Left lung (tissue), 10 donors: ENCODE data around the gene FIBP. TPM values are rescaled to one million over a fixed set of nuclear protein-coding genes. Genes with fewer than 3 reads are reported as not detected.

Experiments
- ATAC-seq: fragments of 200-7000 bp; cut with Tn5 transposase; one replicate; pipeline ENCODE4 v1.9.1; 2020; ENCODE audit warnings: moderate library complexity
- DNase-seq, 4 donors: peaks; one replicate each; pipeline ENCODE4 v3.0.0-alpha.2; 2013 to 2020
- H3K27ac ChIP-seq, 2 donors: fragments of 200-600 bp; sonication (generic) in 1 of 2; one replicate each; pipeline versions ENCODE4 v1.5.0 to v1.8.0; 2020 to 2021
- H3K27me3 ChIP-seq, 2 donors: fragments of 200-600 bp; sonication (generic) in 1 of 2; one replicate each; pipeline versions ENCODE4 v1.5.0 to v1.8.0; 2020 to 2021
- H3K36me3 ChIP-seq, 2 donors: fragments of 200-600 bp; sonication (generic) in 1 of 2; one replicate each; pipeline versions ENCODE4 v1.5.0 to v1.8.0; 2020 to 2021
- H3K4me1 ChIP-seq, 2 donors: fragments of 200-600 bp; one replicate each; pipeline ENCODE4 v1.8.0; 2021
- H3K4me3 ChIP-seq, 2 donors: fragments of 200-600 bp; sonication (generic) in 1 of 2; one replicate each; pipeline versions ENCODE4 v1.5.0 to v1.8.0; 2020 to 2021; ENCODE audit warnings: mild to moderate bottlenecking in 1 of 2
- H3K9me3 ChIP-seq, 2 donors: fragments of 200-600 bp; sonication (generic) in 1 of 2; one replicate each; pipeline versions ENCODE4 v1.5.0 to v1.8.0; 2020 to 2021
- intact Hi-C, 2 donors: fragments of 100-400 bp; cut with DNase I; formaldehyde crosslinking; loops; one replicate each; pipeline versions ENCODE4 v1.11.2 to v1.14.2; 2022
- polyA plus RNA-seq, 6 donors: library from polyadenylated mRNA; unstranded; fragments of 120-200 nt; gene quantifications; one replicate each; pipeline ENCODE4 v1.2.1, GENCODE V29; 2013; ENCODE audit not compliant: insufficient read length in 6 of 6
- total RNA-seq, 2 donors: library from RNA; stranded (reverse); fragmentation: NEBNext Ultra II Directional; extraction: Animal tissue kit (Norgen Biotek cat#: 25700); gene quantifications; one replicate each; pipeline ENCODE4 v1.2.1, GENCODE V29; 2021
- TF ChIP-seq, protein P1 (sequence below), 2 donors: fragments of 200-600 bp; sonication (generic) in 1 of 2; IDR thresholded peaks; one replicate each; pipeline versions ENCODE4 v1.5.0 to v1.8.0; 2021; ENCODE audit warnings: antibody characterized with exemption in 2 of 2
- donor health status: DM: no; HTN: yes; CAD: no.
- donor health status: DM: no; HTN: no; CAD: no.

The FIBP gene
- total and polyA plus RNA-seq, 8 donors: 56.5 to 83.0 (median 76.6) TPM

DNA sequence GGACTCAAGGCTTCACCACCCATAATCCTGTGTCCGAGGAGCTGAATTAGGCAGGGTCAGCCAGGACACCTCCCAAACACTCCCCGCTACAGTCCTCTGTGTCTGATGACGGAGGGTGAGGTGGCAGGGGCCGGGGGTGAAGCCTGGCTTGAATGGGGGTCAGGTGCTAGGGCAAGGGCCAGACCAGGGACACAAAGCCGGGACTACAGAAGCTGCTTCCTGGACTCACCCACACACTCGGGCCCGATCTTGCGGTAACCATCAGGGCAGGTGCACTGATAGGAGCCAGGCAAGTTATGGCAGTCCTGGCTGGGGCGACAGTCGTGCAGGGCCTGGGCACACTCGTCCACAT, 18.0 kb downstream of the FIBP start:
- TF ChIP-seq, protein P1, sequence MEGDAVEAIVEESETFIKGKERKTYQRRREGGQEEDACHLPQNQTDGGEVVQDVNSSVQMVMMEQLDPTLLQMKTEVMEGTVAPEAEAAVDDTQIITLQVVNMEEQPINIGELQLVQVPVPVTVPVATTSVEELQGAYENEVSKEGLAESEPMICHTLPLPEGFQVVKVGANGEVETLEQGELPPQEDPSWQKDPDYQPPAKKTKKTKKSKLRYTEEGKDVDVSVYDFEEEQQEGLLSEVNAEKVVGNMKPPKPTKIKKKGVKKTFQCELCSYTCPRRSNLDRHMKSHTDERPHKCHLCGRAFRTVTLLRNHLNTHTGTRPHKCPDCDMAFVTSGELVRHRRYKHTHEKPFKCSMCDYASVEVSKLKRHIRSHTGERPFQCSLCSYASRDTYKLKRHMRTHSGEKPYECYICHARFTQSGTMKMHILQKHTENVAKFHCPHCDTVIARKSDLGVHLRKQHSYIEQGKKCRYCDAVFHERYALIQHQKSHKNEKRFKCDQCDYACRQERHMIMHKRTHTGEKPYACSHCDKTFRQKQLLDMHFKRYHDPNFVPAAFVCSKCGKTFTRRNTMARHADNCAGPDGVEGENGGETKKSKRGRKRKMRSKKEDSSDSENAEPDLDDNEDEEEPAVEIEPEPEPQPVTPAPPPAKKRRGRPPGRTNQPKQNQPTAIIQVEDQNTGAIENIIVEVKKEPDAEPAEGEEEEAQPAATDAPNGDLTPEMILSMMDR (IDR thresholded peaks at IDR 0.05): no peak
- DNase-seq (peak in 1 of 4 donors; percentile 63), ATAC-seq (no peak)
- Histone ChIP-seq H3K4me1 (peaks cover 0 to 56% of the 10 kb centered on the region in 2 donors), H3K36me3 (peaks cover 0 to 34% of the 10 kb centered on the region in 2 donors), H3K27ac (no peak overlapping the region), H3K27me3 (no peaks in the 10 kb centered on the region), H3K9me3 (no peaks in the 10 kb centered on the region), H3K4me3 (no peak overlapping the region)
- intact Hi-C loops: no loop called here

DNA sequence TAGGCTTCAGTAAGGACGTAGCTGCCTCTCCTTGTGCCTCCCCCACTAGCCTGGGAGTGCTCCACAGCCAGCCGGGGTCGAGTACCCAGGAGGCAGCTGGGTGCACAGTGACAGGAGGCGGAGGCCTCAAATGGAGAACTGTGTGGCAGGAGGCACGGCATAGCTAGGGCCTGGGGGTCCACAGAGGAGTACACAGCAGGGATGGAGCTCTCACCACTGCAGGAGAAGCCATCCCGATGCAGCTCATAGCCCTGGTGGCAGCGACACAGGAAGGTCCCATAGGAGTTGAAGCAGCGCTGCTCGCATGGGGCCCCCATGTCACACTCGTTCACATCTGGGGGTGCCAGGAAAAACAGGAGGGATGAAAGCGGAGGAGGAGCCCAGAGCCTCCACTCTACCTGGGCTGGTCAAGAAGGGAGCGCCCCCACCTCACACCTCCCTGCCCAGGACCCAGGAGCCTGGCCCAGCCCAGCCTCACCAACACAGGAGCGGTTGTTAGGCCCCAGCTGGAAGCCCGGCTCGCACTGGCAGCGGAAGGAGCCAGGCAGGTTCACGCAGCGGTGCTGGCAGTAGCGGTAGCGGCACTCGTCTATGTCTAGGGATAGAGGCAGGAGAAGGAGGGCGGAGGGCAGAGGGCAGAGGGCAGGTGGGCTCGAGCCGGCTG, 18.5 kb downstream of the FIBP start:
- TF ChIP-seq, protein P1 (IDR thresholded peaks at IDR 0.05): no peak
- Histone ChIP-seq H3K36me3 (peaks cover 0 to 39% of the 10 kb centered on the region in 2 donors), H3K9me3 (no peaks in the 10 kb centered on the region), H3K27ac (no peak overlapping the region), H3K4me3 (no peak overlapping the region), H3K4me1 (peaks cover 0 to 56% of the 10 kb centered on the region in 2 donors), H3K27me3 (no peaks in the 10 kb centered on the region)
- no peak for ATAC-seq
- intact Hi-C loops: no loop called here
- DNase-seq: peak in 1 of 4 donors; percentile 72

DNA sequence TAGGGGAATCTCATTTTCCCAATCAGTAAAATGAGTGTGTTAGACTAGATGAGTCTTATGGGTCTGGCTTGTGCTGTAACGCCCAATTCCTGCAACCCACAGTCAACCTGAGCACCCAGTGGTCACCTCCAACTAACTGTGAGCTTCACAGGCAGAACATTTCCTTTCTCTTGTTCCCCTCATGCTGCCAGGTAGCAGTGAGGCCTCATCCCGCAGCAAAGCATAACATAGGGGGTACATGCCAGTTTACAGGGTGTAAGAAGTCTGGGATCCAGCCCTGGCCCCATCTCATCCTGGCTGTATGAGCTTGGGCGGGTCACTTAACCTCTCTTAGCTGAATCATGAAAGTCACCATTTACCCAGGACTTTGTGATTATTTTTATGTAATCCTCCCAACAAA, 19.4 kb downstream of the FIBP start:
- intact Hi-C loops: no loop called here
- peaks cover 0 to 47% of the 10 kb centered on the region in 2 donors for H3K36me3 ChIP-seq
- TF ChIP-seq, protein P1 (IDR thresholded peaks at IDR 0.05): no peak
- no peaks in the 10 kb centered on the region for H3K9me3 ChIP-seq
- peaks cover 0 to 56% of the 10 kb centered on the region in 2 donors for H3K4me1 ChIP-seq
- peak in 1 of 4 donors; percentile 1 for DNase-seq
- H3K27me3 ChIP-seq: no peaks in the 10 kb centered on the region
- no peak overlapping the region for H3K4me3 ChIP-seq
- ATAC-seq: no peak
- no peak overlapping the region for H3K27ac ChIP-seq

GRCh38 chr11:65868076-65868667, 20.1 kb downstream of the FIBP start:
- H3K9me3 ChIP-seq: no peaks in the 10 kb centered on the region
- intact Hi-C loops: no loop called here
- ATAC-seq (no peak), DNase-seq (peak in 1 of 4 donors; percentile 50)
- H3K27me3 ChIP-seq: no peaks in the 10 kb centered on the region
- H3K4me1 ChIP-seq: peaks cover 0 to 54% of the 10 kb centered on the region in 2 donors
- TF ChIP-seq, protein P1 (IDR thresholded peaks at IDR 0.05): no peak
- H3K36me3 ChIP-seq: peaks cover 0 to 55% of the 10 kb centered on the region in 2 donors
- H3K4me3 ChIP-seq: no peak overlapping the region
- no peak overlapping the region for H3K27ac ChIP-seq

- ATAC-seq (no peak), DNase-seq (peak in 1 of 4 donors; percentile 74)
- TF ChIP-seq, protein P1 (IDR thresholded peaks at IDR 0.05): no peak
- Histone ChIP-seq H3K4me3 (no peak overlapping the region), H3K9me3 (no peaks in the 10 kb centered on the region), H3K27me3 (no peaks in the 10 kb centered on the region), H3K27ac (no peak overlapping the region), H3K36me3 (peaks cover 0 to 62% of the 10 kb centered on the region in 2 donors), H3K4me1 (peaks cover 0 to 54% of the 10 kb centered on the region in 2 donors)
- intact Hi-C loops: no loop called here
Measured at GRCh38 chr11:65867284-65868071, 20.8 kb downstream of the FIBP start.
